ENCODE results near the gene EPHB2.
A peak's percentile ranks its signal among the peaks of the same experiment; 100 is the strongest.

The EPHB2 gene

DNA sequence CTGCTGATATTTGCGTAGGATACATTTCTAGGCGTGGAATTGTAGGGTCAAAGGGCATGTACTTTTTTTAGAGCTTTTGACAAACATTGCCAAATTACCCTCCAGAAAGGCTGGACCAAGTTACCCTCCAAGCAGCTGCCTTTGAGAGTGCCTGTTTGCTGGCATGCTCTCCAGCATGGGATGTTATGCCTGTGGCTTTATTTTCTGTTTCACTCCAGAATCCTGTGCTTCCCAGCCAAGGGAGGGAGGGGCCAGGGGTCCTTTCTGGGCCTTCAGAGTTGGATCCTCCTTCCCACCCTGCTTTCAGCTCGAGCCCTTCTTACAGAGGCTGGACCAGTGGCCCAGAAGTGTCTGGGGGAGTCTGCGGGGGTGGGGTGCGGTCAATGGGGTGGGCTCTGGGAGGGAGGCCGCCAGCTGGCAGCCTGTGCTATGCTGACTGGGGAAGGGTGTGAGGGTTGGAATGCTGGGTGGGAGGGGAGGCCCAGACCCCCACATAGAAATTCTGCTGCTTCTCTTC is 81.2 kb downstream of the EPHB2 start (continued):
- TF ChIP-seq ZNF174 (tag by site-specific recombination; IDR thresholded peaks at IDR 0.05) (no peak), ZSCAN18 (tag by site-specific recombination; IDR thresholded peaks at IDR 0.05) (no peak), SETDB1 (IDR thresholded peaks at IDR 0.05; ENCODE audit: insufficient read length, low read length) (no peak), GLI2 (tag by site-specific recombination; IDR thresholded peaks at IDR 0.05; ENCODE audit: borderline replicate concordance, low read depth) (no peak), ZNF544 (tag by site-specific recombination; IDR thresholded peaks at IDR 0.05) (no peak)

- Histone ChIP-seq H3K27ac (ENCODE audit: extremely low read depth, low read depth, low read length) (no peak overlapping the region), H3K4me1 (ENCODE audit: control insufficient read depth, insufficient read depth, low read length) (no peaks in the 10 kb centered on the region), H3K36me3 (ENCODE audit: control insufficient read depth in 2 of 2, insufficient read depth in 1 of 2, low read length in 2 of 2) (no peaks in the 10 kb centered on the region), H3K4me3 (ENCODE audit: low read depth, low read length) (no peak overlapping the region), H3K9me3 (ENCODE audit: control insufficient read depth, insufficient read depth, low read depth, low read length) (no peaks in the 10 kb centered on the region)
- TF ChIP-seq SCRT2 (tag by site-specific recombination; IDR thresholded peaks at IDR 0.05): peak; percentile 78
- TF ChIP-seq ZFP69B (tag by site-specific recombination; IDR thresholded peaks at IDR 0.05): no peak
- no peak for TF ChIP-seq ZNF501 (tag by site-specific recombination; IDR thresholded peaks at IDR 0.05)
- TF ChIP-seq SCRT1 (tag by site-specific recombination; IDR thresholded peaks at IDR 0.05; ENCODE audit: borderline replicate concordance): peak; percentile 55; the same call in 1 of the 2 replicates
- peak; percentile 50; the same call in 1 of the 2 replicates for TF ChIP-seq ZNF366 (tag by site-specific recombination; conservative IDR thresholded peaks at IDR 0.05)
- no peak for TF ChIP-seq ZNF585B (tag by site-specific recombination; IDR thresholded peaks at IDR 0.05)
- no peak for TF ChIP-seq BCL6B (tag by site-specific recombination; IDR thresholded peaks at IDR 0.05)
- TF ChIP-seq, protein P1, sequence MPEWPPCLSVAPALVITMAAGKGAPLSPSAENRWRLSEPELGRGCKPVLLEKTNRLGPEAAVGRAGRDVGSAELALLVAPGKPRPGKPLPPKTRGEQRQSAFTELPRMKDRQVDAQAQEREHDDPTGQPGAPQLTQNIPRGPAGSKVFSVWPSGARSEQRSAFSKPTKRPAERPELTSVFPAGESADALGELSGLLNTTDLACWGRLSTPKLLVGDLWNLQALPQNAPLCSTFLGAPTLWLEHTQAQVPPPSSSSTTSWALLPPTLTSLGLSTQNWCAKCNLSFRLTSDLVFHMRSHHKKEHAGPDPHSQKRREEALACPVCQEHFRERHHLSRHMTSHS (tag by site-specific recombination; IDR thresholded peaks at IDR 0.05): no peak
- POLR2A ChIA-PET: no interaction called here
- CTCF ChIA-PET: interaction anchor here (1.1 kb wide), 1 partner anchor 88 kb away, joined by 3 read pairs; no protein-coding TSS in a partner anchor
Measured at GRCh38 chr1:22792396-22793160, 81.9 kb downstream of the EPHB2 start.

DNA sequence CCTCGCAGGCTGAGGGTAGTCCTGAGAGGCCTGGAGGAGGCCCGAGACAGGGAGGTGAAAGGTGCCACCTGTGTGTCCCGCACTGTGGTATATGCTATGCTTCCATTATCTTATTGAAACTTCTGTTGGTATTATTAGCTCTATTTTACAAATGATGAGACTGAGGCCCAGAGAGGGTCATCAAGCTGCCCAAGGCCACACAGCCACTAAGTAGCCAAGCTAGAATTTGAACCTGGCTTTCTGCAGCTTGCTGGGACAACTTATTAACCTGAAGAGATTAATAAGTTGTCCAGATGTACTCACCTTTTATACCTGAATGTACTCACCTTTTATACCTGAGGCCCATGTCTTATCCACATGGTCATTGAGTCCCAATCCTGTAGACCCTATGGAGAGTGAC is 83.0 kb downstream of the EPHB2 start:
- Histone ChIP-seq H3K4me1 (ENCODE audit: control insufficient read depth, insufficient read depth, low read length) (no peaks in the 10 kb centered on the region), H3K4me3 (ENCODE audit: low read depth, low read length) (no peak overlapping the region), H3K9me3 (ENCODE audit: control insufficient read depth, insufficient read depth, low read depth, low read length) (no peaks in the 10 kb centered on the region), H3K27ac (ENCODE audit: extremely low read depth, low read depth, low read length) (no peak overlapping the region), H3K36me3 (ENCODE audit: control insufficient read depth in 2 of 2, insufficient read depth in 1 of 2, low read length in 2 of 2) (no peaks in the 10 kb centered on the region)
- ChIA-PET POLR2A (no interaction called here), CTCF (interaction anchor here (0.5 kb wide), 1 partner anchor 89 kb away, joined by 3 read pairs; no protein-coding TSS in a partner anchor)
- TF ChIP-seq REST (tag by site-specific recombination; IDR thresholded peaks at IDR 0.05) (no peak), WT1 (tag by site-specific recombination; IDR thresholded peaks at IDR 0.05) (no peak), OSR2 (tag by site-specific recombination; IDR thresholded peaks at IDR 0.05) (no peak), SP3 (tag by site-specific recombination; IDR thresholded peaks at IDR 0.05) (no peak), ZNF155 (tag by site-specific recombination; IDR thresholded peaks at IDR 0.05) (no peak), ZNF362 (tag by site-specific recombination; IDR thresholded peaks at IDR 0.05) (no peak), ZIC2 (tag by site-specific recombination; IDR thresholded peaks at IDR 0.05) (no peak), ZNF660 (tag by site-specific recombination; IDR thresholded peaks at IDR 0.05) (no peak), ZNF202 (tag by site-specific recombination; IDR thresholded peaks at IDR 0.05; ENCODE audit: borderline replicate concordance) (no peak), ZNF670 (tag by site-specific recombination; IDR thresholded peaks at IDR 0.05; ENCODE audit: low read depth) (no peak), ZNF501 (tag by site-specific recombination; IDR thresholded peaks at IDR 0.05) (no peak)

All from HEK293 (cell line).